ENCODE results near the gene TIMM22. TPM values are rescaled to one million over a fixed set of nuclear protein-coding genes. Genes with fewer than 3 reads are reported as not detected.
A peak's percentile ranks its signal among the peaks of the same experiment; 100 is the strongest.

Gene TIMM22
- polyA plus RNA-seq, 3 donors, result 3.2 to 13.6 (median 13.1) TPM

- peak overlapping the region; percentile 92 to 96 (median 93) for H3K27ac Mint-ChIP-seq
- Histone ChIP-seq H3K36me3 (replicated peaks in 1 of 2; ENCODE audit: control insufficient read depth in 1 of 2, insufficient read depth in 2 of 2, low read length in 2 of 2) (peaks cover 15 to 40% of the 10 kb centered on the region in 2 donors), H3K4me1 (ENCODE audit: control insufficient read depth in 1 of 2, insufficient read depth in 2 of 2, low read length in 2 of 2) (peaks cover 24 to 27% of the 10 kb centered on the region in 2 donors), H3K9me3 (replicated peaks in 1 of 2; ENCODE audit: control insufficient read depth in 1 of 2, insufficient read depth in 1 of 2, low read length in 2 of 2) (no peaks in the 10 kb centered on the region), H3K4me2 (replicated peaks; ENCODE audit: extremely low read depth, low read length, poor library complexity, severe bottlenecking) (peak overlapping the region; percentile 70), H4K20me1 (ENCODE audit: insufficient read depth, low read length) (peaks cover 86% of the 10 kb centered on the region), H2AFZ (ENCODE audit: insufficient read depth, low read depth, low read length, poor library complexity, severe bottlenecking) (peak overlapping the region; percentile 75), H3K27ac (ENCODE audit: low read depth in 1 of 2, low read length in 2 of 2) (peak overlapping the region; percentile 80 to 83), H3K9ac (ENCODE audit: insufficient read depth, low read length, poor library complexity, severe bottlenecking) (peak overlapping the region; percentile 55), H3K27me3 (ENCODE audit: control insufficient read depth in 2 of 2, insufficient read depth in 2 of 2, low read length in 2 of 2) (no peaks in the 10 kb centered on the region), H3K4me3 (replicated peaks in 1 of 3; ENCODE audit: low read depth in 2 of 3, low read length in 3 of 3) (peak overlapping the region in 2 of 3 experiments; percentile 34 to 69), H3K79me2 (ENCODE audit: insufficient read depth, low read length) (peaks cover 61% of the 10 kb centered on the region)
- peaks cover 30% of the 10 kb centered on the region for H3K4me1 Mint-ChIP-seq
- DNase-seq, result peak; percentile 94 to 97 (median 96)
- peaks cover 0 to 2% (median 0%) of the 10 kb centered on the region in 3 donors for H3K27me3 Mint-ChIP-seq (ENCODE audit: low read depth in 3 of 3)
- intact Hi-C loops (cut with micrococcal nuclease), result no loop called here
- TF ChIP-seq CTCF (IDR thresholded peaks at IDR 0.05), result no peak
- peaks cover 0 to 3% (median 0%) of the 10 kb centered on the region in 7 donors for H3K9me3 Mint-ChIP-seq
- peak overlapping the region; percentile 77 to 91 for H3K4me3 Mint-ChIP-seq
- 18% methylated on average over 25 of the region's 30 CpGs for WGBS (ENCODE audit: insufficient coverage)
- H3K36me3 Mint-ChIP-seq, result peaks cover 26 to 44% of the 10 kb centered on the region in 2 donors
Measured at GRCh38 chr17:1039511-1040215, 42.7 kb downstream of the TIMM22 start.

GRCh38 chr17:1040216-1040600 lies 43.3 kb downstream of the TIMM22 start:
- peak overlapping the region; percentile 70 for H3K4me2 ChIP-seq (replicated peaks; ENCODE audit: extremely low read depth, low read length, poor library complexity, severe bottlenecking)
- Mint-ChIP-seq H3K4me3 (peak overlapping the region; percentile 77 to 91), H3K36me3 (peaks cover 29 to 45% of the 10 kb centered on the region in 2 donors), H3K9me3 (peaks cover 0 to 3% (median 0%) of the 10 kb centered on the region in 7 donors), H3K27me3 (ENCODE audit: low read depth in 3 of 3) (peaks cover 0 to 2% (median 0%) of the 10 kb centered on the region in 3 donors), H3K27ac (peak overlapping the region; percentile 92 to 96 (median 93)), H3K4me1 (peaks cover 27% of the 10 kb centered on the region)
- H3K4me1 ChIP-seq (ENCODE audit: control insufficient read depth in 1 of 2, insufficient read depth in 2 of 2, low read length in 2 of 2), result peaks cover 24 to 27% of the 10 kb centered on the region in 2 donors
- H2AFZ ChIP-seq (ENCODE audit: insufficient read depth, low read depth, low read length, poor library complexity, severe bottlenecking), result no peak overlapping the region
- no peak for TF ChIP-seq CTCF (IDR thresholded peaks at IDR 0.05)
- peak; percentile 20 to 38 (median 23) for DNase-seq
- peaks cover 13 to 42% of the 10 kb centered on the region in 2 donors for H3K36me3 ChIP-seq (replicated peaks in 1 of 2; ENCODE audit: control insufficient read depth in 1 of 2, insufficient read depth in 2 of 2, low read length in 2 of 2)
- intact Hi-C loops (cut with micrococcal nuclease), result no loop called here
- no peaks in the 10 kb centered on the region for H3K27me3 ChIP-seq (ENCODE audit: control insufficient read depth in 2 of 2, insufficient read depth in 2 of 2, low read length in 2 of 2)
- peak overlapping the region; percentile 55 for H3K9ac ChIP-seq (ENCODE audit: insufficient read depth, low read length, poor library complexity, severe bottlenecking)
- peak overlapping the region; percentile 80 to 83 for H3K27ac ChIP-seq (ENCODE audit: low read depth in 1 of 2, low read length in 2 of 2)
- 22% methylated on average over 9 of the region's 13 CpGs for WGBS (ENCODE audit: insufficient coverage)
- peaks cover 86% of the 10 kb centered on the region for H4K20me1 ChIP-seq (ENCODE audit: insufficient read depth, low read length)
- no peaks in the 10 kb centered on the region for H3K9me3 ChIP-seq (replicated peaks in 1 of 2; ENCODE audit: control insufficient read depth in 1 of 2, insufficient read depth in 1 of 2, low read length in 2 of 2)
- peaks cover 64% of the 10 kb centered on the region for H3K79me2 ChIP-seq (ENCODE audit: insufficient read depth, low read length)
- H3K4me3 ChIP-seq (replicated peaks in 1 of 3; ENCODE audit: low read depth in 2 of 3, low read length in 3 of 3), result peak overlapping the region in 2 of 3 experiments; percentile 34 to 69
